Loucy (cell line): ENCODE data around the gene CD300LG.

Experiments
- H2AFZ ChIP-seq: fragments of 200-600 bp; sonication (generic); 2 replicates; pipeline ENCODE4 v1.6.0; 2016; ENCODE audit warnings: antibody characterized with exemption, mild to moderate bottlenecking, low read length, moderate library complexity
- H3F3A ChIP-seq: fragments of 200-600 bp; 2 replicates; pipeline ENCODE4 v1.6.0; 2016; ENCODE audit warnings: antibody characterized with exemption, low read depth, mild to moderate bottlenecking
- H3K27me3 ChIP-seq: fragments of 200-600 bp; sonication (generic); 2 replicates; pipeline ENCODE4 v1.6.1; 2014; ENCODE audit warnings: low read length, mild to moderate bottlenecking; ENCODE audit not compliant: insufficient read depth, poor library complexity, severe bottlenecking
- H3K36me3 ChIP-seq: fragments of 200-600 bp; sonication (generic); 2 replicates; pipeline ENCODE4 v1.6.1; 2016; ENCODE audit warnings: low read length; ENCODE audit not compliant: insufficient read depth
- H3K4me1 ChIP-seq: fragments of 200-600 bp; sonication (generic); 2 replicates; pipeline ENCODE4 v1.5.1; 2014; ENCODE audit warnings: low read length, mild to moderate bottlenecking; ENCODE audit not compliant: insufficient read depth, poor library complexity, severe bottlenecking
- H3K4me2 ChIP-seq: fragments of 200-600 bp; sonication (generic); 2 replicates; pipeline ENCODE4 v1.6.0; 2014; ENCODE audit warnings: antibody characterized with exemption, low read length, low read depth, mild to moderate bottlenecking; ENCODE audit not compliant: poor library complexity, severe bottlenecking
- H3K4me3 ChIP-seq: fragments of 200-600 bp; sonication (generic); 2 replicates; pipeline ENCODE4 v1.5.1; 2014; ENCODE audit warnings: low read length, mild to moderate bottlenecking, mixed read lengths; ENCODE audit not compliant: poor library complexity, severe bottlenecking
- H3K79me2 ChIP-seq: fragments of 200-600 bp; sonication (generic); 2 replicates; pipeline ENCODE4 v1.6.1; 2014; ENCODE audit warnings: low read length; ENCODE audit not compliant: insufficient read depth
- H3K9ac ChIP-seq: fragments of 200-600 bp; sonication (generic); 2 replicates; pipeline ENCODE4 v1.6.0; 2014; ENCODE audit warnings: mild to moderate bottlenecking, low read depth, low read length, moderate library complexity; ENCODE audit not compliant: poor library complexity, severe bottlenecking
- H3K9me2 ChIP-seq: fragments of 200-600 bp; sonication (generic); replicated peaks from 2 replicates; pipeline ENCODE4 v1.6.1; 2016; ENCODE audit warnings: low read depth, low read length, mixed read lengths
- H3K9me3 ChIP-seq: fragments of 200-600 bp; sonication (generic); 2 replicates; pipeline ENCODE4 v1.6.1; 2014; ENCODE audit warnings: mild to moderate bottlenecking, antibody characterized with exemption, low read length, low read depth; ENCODE audit not compliant: insufficient read depth
- H4K20me1 ChIP-seq: fragments of 200-600 bp; sonication (generic); 2 replicates; pipeline ENCODE4 v1.6.0; 2014; ENCODE audit warnings: antibody characterized with exemption, low read length, mild to moderate bottlenecking; ENCODE audit not compliant: insufficient read depth, poor library complexity, severe bottlenecking
- EZH2phosphoT487 ChIP-seq: fragments of 200-600 bp; IDR thresholded peaks from 2 replicates; pipeline ENCODE4 v1.6.1; 2018; ENCODE audit warnings: antibody characterized with exemption, mild to moderate bottlenecking, moderate library complexity, borderline replicate concordance
- TF ChIP-seq, protein P1 (sequence below): fragments of 200-600 bp; sonication (generic); conservative IDR thresholded peaks from 2 replicates; pipeline ENCODE4 v1.5.1; 2014; ENCODE audit warnings: mild to moderate bottlenecking, antibody characterized with exemption, low read length

Gene CD300LG

DNA sequence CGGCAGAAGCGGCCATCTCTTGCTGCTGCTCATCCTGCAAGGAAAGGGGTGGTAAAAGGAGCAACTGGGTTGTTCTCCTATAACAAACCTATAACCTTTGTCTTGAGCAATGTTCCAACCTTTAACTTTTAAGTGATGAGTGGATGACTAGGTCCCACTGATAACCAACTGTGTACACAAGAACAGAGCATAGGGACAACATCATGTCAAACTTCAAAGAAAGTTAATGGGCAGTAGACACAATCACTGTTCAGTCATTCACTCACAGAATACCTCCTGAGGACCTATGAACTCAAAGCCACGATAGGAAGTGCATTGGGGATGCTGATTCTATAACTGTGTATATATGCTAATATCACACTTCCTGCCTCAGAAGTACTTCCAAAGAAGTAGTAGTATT lies 45.1 kb upstream of the CD300LG start:
- no peaks in the 10 kb centered on the region for H3K4me1 ChIP-seq
- no peak overlapping the region for H3K4me2 ChIP-seq

DNA sequence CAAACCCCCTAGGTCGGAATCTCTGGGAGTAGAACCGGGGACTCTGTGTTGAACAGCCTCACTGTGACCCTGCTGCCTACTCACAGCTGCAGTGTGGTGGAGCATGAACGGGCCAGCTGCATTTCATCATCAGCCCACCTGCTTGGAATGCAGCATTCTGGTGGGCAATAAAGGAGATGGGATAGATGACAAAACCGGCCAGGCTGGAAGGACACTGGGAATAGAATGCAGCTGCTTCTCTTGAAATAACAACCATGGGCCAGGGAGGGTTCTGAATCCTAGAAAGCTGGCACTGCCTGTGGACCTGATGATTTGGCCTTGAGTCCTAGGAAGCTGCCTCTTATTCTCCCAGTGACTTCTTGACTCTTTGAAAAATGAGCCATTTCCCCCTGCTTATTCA lies 43.2 kb upstream of the CD300LG start:
- no peaks in the 10 kb centered on the region for H3F3A ChIP-seq
- no peaks in the 10 kb centered on the region for H3K9me3 ChIP-seq
- H3K9me2 ChIP-seq: no peaks in the 10 kb centered on the region
- H3K4me1 ChIP-seq: no peaks in the 10 kb centered on the region
- no peak overlapping the region for H3K4me2 ChIP-seq
- H3K36me3 ChIP-seq: no peaks in the 10 kb centered on the region
- H3K9ac ChIP-seq: no peak overlapping the region
- H3K27me3 ChIP-seq: no peaks in the 10 kb centered on the region
- H3K4me3 ChIP-seq: no peak overlapping the region
- H4K20me1 ChIP-seq: no peaks in the 10 kb centered on the region
- no peak overlapping the region for H2AFZ ChIP-seq
- TF ChIP-seq EZH2phosphoT487: no peak
- TF ChIP-seq, protein P1, sequence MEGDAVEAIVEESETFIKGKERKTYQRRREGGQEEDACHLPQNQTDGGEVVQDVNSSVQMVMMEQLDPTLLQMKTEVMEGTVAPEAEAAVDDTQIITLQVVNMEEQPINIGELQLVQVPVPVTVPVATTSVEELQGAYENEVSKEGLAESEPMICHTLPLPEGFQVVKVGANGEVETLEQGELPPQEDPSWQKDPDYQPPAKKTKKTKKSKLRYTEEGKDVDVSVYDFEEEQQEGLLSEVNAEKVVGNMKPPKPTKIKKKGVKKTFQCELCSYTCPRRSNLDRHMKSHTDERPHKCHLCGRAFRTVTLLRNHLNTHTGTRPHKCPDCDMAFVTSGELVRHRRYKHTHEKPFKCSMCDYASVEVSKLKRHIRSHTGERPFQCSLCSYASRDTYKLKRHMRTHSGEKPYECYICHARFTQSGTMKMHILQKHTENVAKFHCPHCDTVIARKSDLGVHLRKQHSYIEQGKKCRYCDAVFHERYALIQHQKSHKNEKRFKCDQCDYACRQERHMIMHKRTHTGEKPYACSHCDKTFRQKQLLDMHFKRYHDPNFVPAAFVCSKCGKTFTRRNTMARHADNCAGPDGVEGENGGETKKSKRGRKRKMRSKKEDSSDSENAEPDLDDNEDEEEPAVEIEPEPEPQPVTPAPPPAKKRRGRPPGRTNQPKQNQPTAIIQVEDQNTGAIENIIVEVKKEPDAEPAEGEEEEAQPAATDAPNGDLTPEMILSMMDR: no peak
- no peaks in the 10 kb centered on the region for H3K79me2 ChIP-seq

More for the DNA sequence above, 45.1 kb upstream of the CD300LG start:
- TF ChIP-seq, protein P1: no peak
- no peak for TF ChIP-seq EZH2phosphoT487
- no peaks in the 10 kb centered on the region for H3F3A ChIP-seq
- no peaks in the 10 kb centered on the region for H3K27me3 ChIP-seq
- no peaks in the 10 kb centered on the region for H3K36me3 ChIP-seq
- no peak overlapping the region for H2AFZ ChIP-seq
- no peaks in the 10 kb centered on the region for H3K79me2 ChIP-seq
- no peak overlapping the region for H3K4me3 ChIP-seq
- no peaks in the 10 kb centered on the region for H3K9me2 ChIP-seq
- no peak overlapping the region for H3K9ac ChIP-seq
- H4K20me1 ChIP-seq: no peaks in the 10 kb centered on the region
- no peaks in the 10 kb centered on the region for H3K9me3 ChIP-seq

DNA sequence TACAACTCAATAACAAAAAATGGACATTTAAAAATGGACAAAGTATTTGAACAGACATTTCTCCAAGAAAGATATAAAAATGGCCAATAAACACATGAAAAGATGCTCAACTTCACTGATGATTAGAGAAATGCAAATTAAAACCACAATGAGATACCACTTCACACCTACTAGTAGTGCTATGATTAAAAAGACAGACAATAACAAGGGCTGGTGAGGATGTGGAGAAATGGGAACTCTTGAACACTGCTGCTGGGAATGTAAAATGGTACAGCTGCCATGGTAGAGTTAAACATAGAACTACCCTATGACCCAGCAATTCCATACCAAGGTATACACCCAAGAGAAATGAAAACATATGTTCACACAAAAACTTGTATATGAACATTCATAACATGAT lies 41.9 kb upstream of the CD300LG start:
- H3K9ac ChIP-seq: no peak overlapping the region
- no peak for TF ChIP-seq EZH2phosphoT487
- TF ChIP-seq, protein P1: no peak
- no peaks in the 10 kb centered on the region for H3K4me1 ChIP-seq
- no peak overlapping the region for H3K4me3 ChIP-seq
- no peaks in the 10 kb centered on the region for H3K36me3 ChIP-seq
- no peaks in the 10 kb centered on the region for H4K20me1 ChIP-seq
- no peaks in the 10 kb centered on the region for H3K27me3 ChIP-seq
- no peaks in the 10 kb centered on the region for H3K9me2 ChIP-seq
- H3K79me2 ChIP-seq: no peaks in the 10 kb centered on the region
- no peak overlapping the region for H2AFZ ChIP-seq
- H3F3A ChIP-seq: no peaks in the 10 kb centered on the region
- H3K4me2 ChIP-seq: no peak overlapping the region
- H3K9me3 ChIP-seq: no peaks in the 10 kb centered on the region
